ENCODE results near the gene PHC2. TPM values are rescaled to one million over a fixed set of nuclear protein-coding genes. Genes with fewer than 3 reads are reported as not detected.

The PHC2 gene
- total and polyA plus RNA-seq, 2 of the 13 experiments (the other 11 are each of a cell fraction or from before 2014, with no cell fraction given) = 52.5 to 84.9 TPM

- Histone ChIP-seq H3K4me3 (replicated peaks in 1 of 3; ENCODE audit: insufficient read depth in 1 of 3, low read depth in 2 of 3, low read length in 3 of 3) (no peak overlapping the region), H3K4me1 (ENCODE audit: insufficient read depth, low read length) (peaks cover 74% of the 10 kb centered on the region), H3K4me2 (ENCODE audit: low read depth, low read length) (peak overlapping the region; percentile 38), H3K27me3 (ENCODE audit: control insufficient read depth in 1 of 2, insufficient read depth in 2 of 2, low read length in 2 of 2) (no peaks in the 10 kb centered on the region), H3K27ac (ENCODE audit: extremely low read length, insufficient read depth, low read length) (peak overlapping the region; percentile 44), H3K9me3 (ENCODE audit: low read length) (no peaks in the 10 kb centered on the region), H3K79me2 (ENCODE audit: insufficient read depth, low read length) (peaks cover 66% of the 10 kb centered on the region), H4K20me1 (ENCODE audit: insufficient read depth, low read length) (peaks cover 85% of the 10 kb centered on the region), H3K9ac (ENCODE audit: insufficient read depth, low read depth, low read length) (peak overlapping the region; percentile 37), H3K36me3 (replicated peaks in 1 of 2; ENCODE audit: control insufficient read depth in 1 of 2, insufficient read depth in 2 of 2, low read length in 2 of 2) (peaks cover 21 to 43% of the 10 kb centered on the region in 2 experiments), H2AFZ (ENCODE audit: low read length) (no peak overlapping the region)
- BruUV-seq (replicated peaks) = no TSS peak
- DNase-seq (ENCODE audit: low spot score) = no peak
- 81% methylated on average over 4 of the region's 4 CpGs for WGBS (ENCODE audit: low lambda C conversion rate)
- CTCF ChIA-PET (ENCODE audit: low intra/inter-chr PET ratio, low total read pairs) = no interaction called here
- POLR2A ChIA-PET = interaction anchor here (1.0 to 1.7 kb wide), 2 partner anchors 12 to 15 kb away, joined by 5 to 7 read pairs; no protein-coding TSS in a partner anchor
- intact Hi-C loops (cut with micrococcal nuclease; ENCODE audit: unreplicated experiment) (no loop called here), in situ Hi-C loops (cut with HindIII; ENCODE audit: extremely low pct_ligation_motif_present, low pct_unique_long_range_greater_than_20kb) (no loop called here)
- FAIRE-seq = no peak
- TF ChIP-seq RBM22 (optimal IDR thresholded peaks at IDR 0.05; ENCODE audit: low read length) (peak; percentile 78), AGO2 (optimal IDR thresholded peaks at IDR 0.05; ENCODE audit: low read depth, low read length) (peak; percentile 1)
- TF ChIP-seq, protein P1, sequence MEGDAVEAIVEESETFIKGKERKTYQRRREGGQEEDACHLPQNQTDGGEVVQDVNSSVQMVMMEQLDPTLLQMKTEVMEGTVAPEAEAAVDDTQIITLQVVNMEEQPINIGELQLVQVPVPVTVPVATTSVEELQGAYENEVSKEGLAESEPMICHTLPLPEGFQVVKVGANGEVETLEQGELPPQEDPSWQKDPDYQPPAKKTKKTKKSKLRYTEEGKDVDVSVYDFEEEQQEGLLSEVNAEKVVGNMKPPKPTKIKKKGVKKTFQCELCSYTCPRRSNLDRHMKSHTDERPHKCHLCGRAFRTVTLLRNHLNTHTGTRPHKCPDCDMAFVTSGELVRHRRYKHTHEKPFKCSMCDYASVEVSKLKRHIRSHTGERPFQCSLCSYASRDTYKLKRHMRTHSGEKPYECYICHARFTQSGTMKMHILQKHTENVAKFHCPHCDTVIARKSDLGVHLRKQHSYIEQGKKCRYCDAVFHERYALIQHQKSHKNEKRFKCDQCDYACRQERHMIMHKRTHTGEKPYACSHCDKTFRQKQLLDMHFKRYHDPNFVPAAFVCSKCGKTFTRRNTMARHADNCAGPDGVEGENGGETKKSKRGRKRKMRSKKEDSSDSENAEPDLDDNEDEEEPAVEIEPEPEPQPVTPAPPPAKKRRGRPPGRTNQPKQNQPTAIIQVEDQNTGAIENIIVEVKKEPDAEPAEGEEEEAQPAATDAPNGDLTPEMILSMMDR (CRISPR knock-in tag; IDR thresholded peaks at IDR 0.05) = no peak
- ATAC-seq = no peak
Observed at GRCh38 chr1:33335020-33335419, 95.9 kb downstream of the PHC2 start.

GRCh38 chr1:33334081-33334552 lies 96.8 kb downstream of the PHC2 start:
- intact Hi-C loops (cut with micrococcal nuclease; ENCODE audit: unreplicated experiment) = loop anchor here (1.0 kb wide), 1 partner anchor 8 kb away; no protein-coding TSS in a partner anchor
- FAIRE-seq (peak; percentile 37), ATAC-seq (peak; percentile 85), DNase-seq (ENCODE audit: low spot score) (peak; percentile 84)
- Histone ChIP-seq H3K79me2 (ENCODE audit: insufficient read depth, low read length) (peaks cover 57% of the 10 kb centered on the region), H3K9ac (ENCODE audit: insufficient read depth, low read depth, low read length) (peak overlapping the region; percentile 37; the same call in 1 of the 2 replicates), H3K36me3 (replicated peaks in 1 of 2; ENCODE audit: control insufficient read depth in 1 of 2, insufficient read depth in 2 of 2, low read length in 2 of 2) (peaks cover 28 to 52% of the 10 kb centered on the region in 2 experiments), H3K27me3 (ENCODE audit: control insufficient read depth in 1 of 2, insufficient read depth in 2 of 2, low read length in 2 of 2) (no peaks in the 10 kb centered on the region), H2AFZ (ENCODE audit: low read length) (no peak overlapping the region), H3K4me3 (replicated peaks in 1 of 3; ENCODE audit: insufficient read depth in 1 of 3, low read depth in 2 of 3, low read length in 3 of 3) (no peak overlapping the region), H3K4me1 (ENCODE audit: insufficient read depth, low read length) (peaks cover 65% of the 10 kb centered on the region), H4K20me1 (ENCODE audit: insufficient read depth, low read length) (peaks cover 81% of the 10 kb centered on the region), H3K4me2 (ENCODE audit: low read depth, low read length) (peak overlapping the region; percentile 38), H3K27ac (ENCODE audit: extremely low read length, insufficient read depth, low read length) (peak overlapping the region; percentile 44), H3K9me3 (ENCODE audit: low read length) (no peaks in the 10 kb centered on the region)
- in situ Hi-C loops (cut with HindIII; ENCODE audit: extremely low pct_ligation_motif_present, low pct_unique_long_range_greater_than_20kb) = no loop called here
- BruUV-seq (replicated peaks) = no TSS peak
- ChIA-PET CTCF (ENCODE audit: low intra/inter-chr PET ratio, low total read pairs) (no interaction called here), POLR2A (interaction anchor here (1.3 to 1.7 kb wide), 2 partner anchors 8 to 13 kb away, joined by 6 to 7 read pairs; no protein-coding TSS in a partner anchor)
- WGBS (ENCODE audit: low lambda C conversion rate) = 38% methylated on average over 17 of the region's 17 CpGs
- peak; percentile 82 for TF ChIP-seq RARA (CRISPR knock-in tag; IDR thresholded peaks at IDR 0.05)
- TF ChIP-seq HNF4A (CRISPR knock-in tag; IDR thresholded peaks at IDR 0.05) = peak; percentile 50
- TF ChIP-seq SKIL (CRISPR knock-in tag; IDR thresholded peaks at IDR 0.05; ENCODE audit: borderline replicate concordance) = peak; percentile 17; the same call in 1 of the 2 replicates
- TF ChIP-seq GATAD2A (CRISPR knock-in tag; IDR thresholded peaks at IDR 0.05) = peak; percentile 32; the same call in 1 of the 2 replicates
- peak; percentile 28; the same call in 1 of the 2 replicates for TF ChIP-seq ZNF768 (CRISPR knock-in tag; IDR thresholded peaks at IDR 0.05)
- 0 out of 4 replicates have a peak, but pooled peaks of 1 of the 2 experiments have one; percentile 56 for TF ChIP-seq KLF16 (CRISPR knock-in tag; IDR thresholded peaks at IDR 0.05)
- TF ChIP-seq, protein P2, sequence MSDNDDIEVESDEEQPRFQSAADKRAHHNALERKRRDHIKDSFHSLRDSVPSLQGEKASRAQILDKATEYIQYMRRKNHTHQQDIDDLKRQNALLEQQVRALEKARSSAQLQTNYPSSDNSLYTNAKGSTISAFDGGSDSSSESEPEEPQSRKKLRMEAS (IDR thresholded peaks at IDR 0.05) = peak; percentile 30; the same call in 1 of the 2 replicates
- peak; percentile 91 for TF ChIP-seq SOX13 (IDR thresholded peaks at IDR 0.05)
- TF ChIP-seq SOX13 (CRISPR knock-in tag; conservative IDR thresholded peaks at IDR 0.05 in 1 of 2, IDR thresholded peaks at IDR 0.05 in 1 of 2) = peak in 1 of 2 experiments; percentile 97; a peak in 2 of 4 replicates
- TF ChIP-seq GABPB1 (CRISPR knock-in tag; IDR thresholded peaks at IDR 0.05) = no peak

Data from HepG2 (cell line).